ENCODE data around the gene HOXC10.
A peak's percentile ranks its signal among the peaks of the same experiment; 100 is the strongest.

The HOXC10 gene

GRCh38 chr12:53994264-53995001 lies 9.5 kb downstream of the HOXC10 start:
- Histone ChIP-seq H2AFZ (ENCODE audit: low read length) (no peak overlapping the region), H3K79me2 (ENCODE audit: insufficient read depth, low read length) (peaks cover 47% of the 10 kb centered on the region), H3K9ac (ENCODE audit: low read depth, low read length, poor library complexity, severe bottlenecking) (peak overlapping the region; percentile 97), H3F3A (ENCODE audit: low read depth) (no peaks in the 10 kb centered on the region), H3K4me2 (ENCODE audit: low read depth, low read length, poor library complexity, severe bottlenecking) (peak overlapping the region; percentile 84), H3K36me3 (ENCODE audit: insufficient read depth, low read length) (no peaks in the 10 kb centered on the region), H3K27me3 (ENCODE audit: insufficient read depth, low read length, poor library complexity, severe bottlenecking) (no peaks in the 10 kb centered on the region), H4K20me1 (ENCODE audit: insufficient read depth, low read length, poor library complexity, severe bottlenecking) (peaks cover 4% of the 10 kb centered on the region), H3K9me2 (replicated peaks; ENCODE audit: low read depth, low read length) (no peaks in the 10 kb centered on the region), H3K4me1 (ENCODE audit: insufficient read depth, low read length, poor library complexity, severe bottlenecking) (peaks cover 61% of the 10 kb centered on the region), H3K9me3 (ENCODE audit: insufficient read depth, low read depth, low read length) (no peaks in the 10 kb centered on the region), H3K4me3 (ENCODE audit: low read length, poor library complexity, severe bottlenecking) (peak overlapping the region; percentile 82)
- no peak for TF ChIP-seq EZH2phosphoT487 (IDR thresholded peaks at IDR 0.05; ENCODE audit: borderline replicate concordance)
- TF ChIP-seq CTCF (conservative IDR thresholded peaks at IDR 0.05; ENCODE audit: low read length) = no peak

GRCh38 chr12:53995002-53995377 lies 10.0 kb downstream of the HOXC10 start:
- Histone ChIP-seq H4K20me1 (ENCODE audit: insufficient read depth, low read length, poor library complexity, severe bottlenecking) (peaks cover 4% of the 10 kb centered on the region), H2AFZ (ENCODE audit: low read length) (peak overlapping the region; percentile 78), H3K4me2 (ENCODE audit: low read depth, low read length, poor library complexity, severe bottlenecking) (peak overlapping the region; percentile 84), H3K9me2 (replicated peaks; ENCODE audit: low read depth, low read length) (no peaks in the 10 kb centered on the region), H3K79me2 (ENCODE audit: insufficient read depth, low read length) (peaks cover 47% of the 10 kb centered on the region), H3K9me3 (ENCODE audit: insufficient read depth, low read depth, low read length) (no peaks in the 10 kb centered on the region), H3K9ac (ENCODE audit: low read depth, low read length, poor library complexity, severe bottlenecking) (peak overlapping the region; percentile 97), H3K27me3 (ENCODE audit: insufficient read depth, low read length, poor library complexity, severe bottlenecking) (no peaks in the 10 kb centered on the region), H3K4me3 (ENCODE audit: low read length, poor library complexity, severe bottlenecking) (peak overlapping the region; percentile 82), H3K4me1 (ENCODE audit: insufficient read depth, low read length, poor library complexity, severe bottlenecking) (peaks cover 56% of the 10 kb centered on the region), H3F3A (ENCODE audit: low read depth) (no peaks in the 10 kb centered on the region), H3K36me3 (ENCODE audit: insufficient read depth, low read length) (no peaks in the 10 kb centered on the region)
- TF ChIP-seq CTCF (conservative IDR thresholded peaks at IDR 0.05; ENCODE audit: low read length) (no peak), EZH2phosphoT487 (IDR thresholded peaks at IDR 0.05; ENCODE audit: borderline replicate concordance) (no peak)

- H4K20me1 ChIP-seq (ENCODE audit: insufficient read depth, low read length, poor library complexity, severe bottlenecking) = peaks cover 4% of the 10 kb centered on the region
- H3K4me2 ChIP-seq (ENCODE audit: low read depth, low read length, poor library complexity, severe bottlenecking) = peak overlapping the region; percentile 84
- no peak for TF ChIP-seq CTCF (conservative IDR thresholded peaks at IDR 0.05; ENCODE audit: low read length)
- no peak for TF ChIP-seq EZH2phosphoT487 (IDR thresholded peaks at IDR 0.05; ENCODE audit: borderline replicate concordance)
- H3F3A ChIP-seq (ENCODE audit: low read depth) = no peaks in the 10 kb centered on the region
- peak overlapping the region; percentile 78 for H2AFZ ChIP-seq (ENCODE audit: low read length)
- H3K36me3 ChIP-seq (ENCODE audit: insufficient read depth, low read length) = no peaks in the 10 kb centered on the region
- no peaks in the 10 kb centered on the region for H3K9me3 ChIP-seq (ENCODE audit: insufficient read depth, low read depth, low read length)
- H3K9me2 ChIP-seq (replicated peaks; ENCODE audit: low read depth, low read length) = no peaks in the 10 kb centered on the region
- H3K4me1 ChIP-seq (ENCODE audit: insufficient read depth, low read length, poor library complexity, severe bottlenecking) = peaks cover 50% of the 10 kb centered on the region
- H3K27me3 ChIP-seq (ENCODE audit: insufficient read depth, low read length, poor library complexity, severe bottlenecking) = no peaks in the 10 kb centered on the region
- H3K9ac ChIP-seq (ENCODE audit: low read depth, low read length, poor library complexity, severe bottlenecking) = peak overlapping the region; percentile 97
- peak overlapping the region; percentile 82 for H3K4me3 ChIP-seq (ENCODE audit: low read length, poor library complexity, severe bottlenecking)
- H3K79me2 ChIP-seq (ENCODE audit: insufficient read depth, low read length) = peaks cover 47% of the 10 kb centered on the region
These were observed 10.7 kb downstream of the HOXC10 start for GRCh38 chr12:53995378-53996239.

Measured in Loucy (cell line).